HG03520 (cell line): ENCODE measurements around the gene LPCAT3.
"Not testable (repeated sequence)": the region's sequence is repeated elsewhere in the genome, so short reads cannot be mapped to it uniquely, and the experiment has no call there.

ENCODE experiments used
- ATAC-seq: cut with Tn5 transposase; IDR thresholded peaks from one replicate; pipeline ENCODE4 v1.9.1; 2021; ENCODE audit warnings: mild to moderate bottlenecking, moderate library complexity; ENCODE audit not compliant: unreplicated experiment

The LPCAT3 gene

DNA sequence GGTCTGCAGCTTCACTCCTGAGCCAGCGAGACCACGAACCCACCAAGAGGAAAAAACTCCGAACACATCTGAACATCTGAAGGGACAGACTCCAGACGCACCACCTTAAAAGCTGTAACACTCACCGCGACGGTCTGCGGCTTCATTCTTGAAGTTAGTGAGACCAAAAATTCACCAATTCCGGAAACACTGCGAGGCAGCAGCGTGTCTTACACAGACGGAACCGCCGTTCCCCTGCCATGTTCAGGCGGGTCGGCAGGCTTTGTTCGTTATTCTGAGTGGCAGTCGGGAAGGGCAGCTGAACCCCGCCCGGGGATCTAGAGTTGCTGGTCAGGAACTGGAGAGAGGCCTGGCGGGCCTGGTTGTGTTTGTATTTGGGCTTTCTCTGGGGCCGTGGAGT, 20.3 kb upstream of the LPCAT3 start:
- no peak for ATAC-seq

DNA sequence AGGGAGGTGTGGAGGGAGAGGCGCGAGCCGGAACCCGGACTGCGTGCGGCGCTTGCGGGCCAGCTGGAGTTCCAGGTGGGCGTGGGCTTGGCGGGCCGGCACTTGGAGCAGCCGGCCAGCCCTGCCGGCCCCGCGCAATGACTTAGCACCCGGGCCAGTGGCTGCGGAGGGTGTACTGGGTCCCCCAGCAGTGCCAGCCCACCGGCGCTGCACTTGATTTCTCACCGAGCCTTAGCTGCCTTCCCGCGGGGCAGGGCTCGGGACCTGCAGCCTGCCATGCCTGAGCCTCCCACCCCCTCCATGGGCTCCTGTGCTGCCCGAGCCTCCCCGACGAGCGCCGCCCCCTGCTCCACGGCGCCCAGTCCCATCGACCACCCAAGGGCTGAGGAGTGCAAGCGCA, 19.1 kb upstream of the LPCAT3 start:
- ATAC-seq = not testable (repeated sequence)

DNA sequence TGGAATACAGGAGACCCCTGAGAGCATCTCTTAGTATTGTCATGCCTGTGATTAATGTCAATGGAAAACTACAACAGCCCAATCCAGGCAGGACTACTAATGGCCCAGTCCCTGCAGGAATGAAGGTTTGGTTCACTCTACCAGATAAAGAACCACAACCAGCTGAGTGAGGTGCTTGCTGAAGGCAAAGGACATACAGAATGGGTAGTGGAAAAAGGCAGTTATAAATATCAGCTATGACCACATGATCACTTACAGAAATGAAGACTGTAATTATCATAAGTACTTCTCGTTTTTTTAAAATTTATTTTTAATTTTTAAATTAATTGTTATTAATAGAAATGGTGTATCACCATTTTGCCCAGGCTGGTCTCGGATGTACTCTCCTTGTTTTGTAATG, 17.2 kb upstream of the LPCAT3 start:
- ATAC-seq = no peak

DNA sequence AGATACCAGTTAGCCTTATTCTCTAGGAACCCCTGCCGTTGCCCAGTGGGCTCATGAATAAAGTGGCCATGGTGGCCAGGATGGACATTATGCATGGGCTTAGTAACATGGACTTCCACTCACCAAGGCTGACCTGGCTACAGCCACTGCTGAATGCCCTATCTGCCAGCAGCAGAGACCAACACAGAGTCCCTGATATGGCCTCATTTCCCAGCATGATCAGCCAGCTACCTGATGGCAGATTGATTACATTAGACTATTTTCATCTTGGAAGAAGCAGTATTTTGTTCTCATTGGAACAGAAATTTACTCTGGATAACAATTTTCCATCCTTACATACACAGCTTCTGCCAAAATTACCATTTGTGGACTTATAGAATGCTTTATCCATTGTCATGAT, 16.2 kb upstream of the LPCAT3 start:
- no peak for ATAC-seq

DNA sequence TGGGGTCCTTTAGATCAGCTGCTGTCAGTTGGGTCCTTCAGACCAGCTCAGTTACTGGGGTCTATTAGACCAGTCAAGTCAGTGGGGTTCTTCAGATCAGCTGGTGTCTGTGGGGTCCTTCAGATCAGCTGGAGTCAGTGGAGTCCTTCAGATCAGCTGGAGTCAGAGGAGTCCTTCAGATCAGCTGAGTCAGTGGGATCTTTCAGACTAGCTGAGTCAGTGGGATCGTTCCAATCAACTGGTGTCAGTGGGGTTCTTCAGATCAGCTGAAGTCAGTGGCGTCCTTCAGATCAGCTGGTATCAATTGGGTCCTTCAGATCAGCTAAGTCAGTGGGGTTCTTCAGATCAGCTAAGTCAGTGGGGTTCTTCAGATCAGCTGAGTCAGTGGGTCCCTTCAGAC, 14.7 kb upstream of the LPCAT3 start:
- ATAC-seq = no peak

DNA sequence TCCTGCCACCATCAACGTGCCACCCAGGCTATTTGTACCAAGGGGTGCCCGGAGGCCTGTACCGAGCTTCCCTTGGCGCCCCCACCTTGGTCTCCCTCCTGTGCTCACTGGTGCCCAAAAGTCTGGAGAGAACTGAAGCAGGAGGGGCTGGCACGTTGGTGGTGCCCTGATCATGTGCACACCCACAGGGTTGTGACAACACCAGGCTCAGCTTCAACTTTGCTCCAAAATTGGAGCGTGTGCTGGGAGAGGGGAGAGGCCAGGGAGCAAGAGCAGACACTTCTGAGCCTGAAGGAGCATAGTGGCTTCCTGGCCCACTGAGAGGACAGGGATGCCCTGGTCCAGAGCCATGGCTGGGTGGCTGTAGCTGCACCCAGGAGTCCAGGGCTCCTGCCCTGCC, 13.0 kb upstream of the LPCAT3 start:
- ATAC-seq = no peak

DNA sequence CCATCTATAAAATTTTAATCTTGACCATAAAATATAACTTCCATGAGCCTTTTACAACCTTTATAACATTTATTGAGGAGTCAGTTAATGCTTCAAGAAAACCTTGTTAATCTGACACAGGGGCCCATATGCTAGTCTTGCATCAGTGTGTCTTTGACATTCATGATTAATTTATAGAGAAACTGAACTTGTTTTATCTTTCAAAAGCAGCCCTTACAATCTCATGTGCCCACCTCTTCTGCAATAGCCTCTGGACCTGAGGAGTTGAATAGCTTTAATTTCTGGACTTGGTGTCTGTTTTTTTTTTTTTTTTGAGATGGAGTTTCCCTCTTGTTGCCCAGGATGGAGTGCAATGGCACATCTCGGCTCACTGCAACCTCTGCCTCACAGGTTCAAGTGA, 8.6 kb upstream of the LPCAT3 start:
- no peak for ATAC-seq

DNA sequence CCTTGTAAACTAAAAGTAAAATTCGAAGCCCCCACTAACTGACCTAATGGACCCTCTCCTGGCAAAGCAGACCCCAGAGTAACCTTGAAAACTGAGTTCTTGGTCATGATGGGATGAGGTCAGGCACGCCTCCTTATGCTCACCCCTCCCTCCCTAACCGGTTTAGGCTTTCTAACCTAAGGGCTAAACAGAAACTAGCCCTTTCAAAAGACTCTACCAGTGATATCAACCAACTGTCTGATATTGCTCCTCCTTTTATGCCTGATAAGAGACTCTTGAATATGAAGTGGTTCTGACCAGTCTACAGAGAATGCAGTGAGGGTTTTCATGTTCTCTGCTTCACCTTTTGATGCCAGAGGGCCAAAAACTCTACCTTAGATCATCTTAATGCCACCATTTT, 4.8 kb upstream of the LPCAT3 start:
- no peak for ATAC-seq

DNA sequence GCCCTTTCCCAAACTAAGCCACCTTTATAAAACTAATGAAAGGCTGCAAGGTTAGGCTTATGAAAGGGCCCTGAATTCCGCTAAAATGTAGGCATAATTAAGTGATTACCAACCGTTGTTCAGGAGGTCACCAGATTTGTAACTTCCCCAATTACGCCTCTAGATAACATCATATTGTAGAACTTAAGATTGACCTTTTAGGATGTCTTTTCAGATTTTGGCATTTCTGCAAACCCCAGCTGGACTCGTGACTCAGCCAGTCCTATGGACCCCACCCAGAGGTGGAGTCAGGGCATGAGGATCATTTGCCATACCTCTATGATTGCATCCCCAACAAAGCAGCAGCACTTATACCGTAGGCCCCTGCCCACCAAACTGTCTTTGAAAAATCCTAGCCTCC, 3.7 kb upstream of the LPCAT3 start:
- no peak for ATAC-seq

DNA sequence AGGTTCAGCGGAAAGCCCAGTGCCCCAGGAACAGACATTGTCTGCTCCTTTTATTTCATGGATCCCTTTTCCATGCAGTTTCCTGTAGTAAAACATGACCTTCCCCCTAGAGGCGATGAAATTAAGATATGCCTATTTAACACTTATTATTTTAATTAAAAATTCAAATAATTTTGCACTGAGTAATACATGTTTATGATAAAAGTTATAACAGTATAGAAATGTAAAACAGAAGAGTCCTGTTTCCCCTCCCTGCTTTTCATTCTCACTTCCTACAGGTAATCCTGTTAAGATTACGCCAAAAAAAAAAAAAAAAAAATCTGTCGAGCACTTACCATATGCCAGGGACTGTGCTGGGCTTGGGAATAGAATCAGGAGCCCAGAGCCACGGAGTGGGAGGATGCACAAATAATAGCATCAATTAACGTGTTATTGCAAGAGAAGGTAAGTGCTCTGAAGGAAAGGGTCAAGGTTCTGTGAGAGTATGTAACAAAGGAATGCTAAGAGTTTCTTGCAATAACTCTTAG, 830 bp upstream of the LPCAT3 start:
- no peak for ATAC-seq

DNA sequence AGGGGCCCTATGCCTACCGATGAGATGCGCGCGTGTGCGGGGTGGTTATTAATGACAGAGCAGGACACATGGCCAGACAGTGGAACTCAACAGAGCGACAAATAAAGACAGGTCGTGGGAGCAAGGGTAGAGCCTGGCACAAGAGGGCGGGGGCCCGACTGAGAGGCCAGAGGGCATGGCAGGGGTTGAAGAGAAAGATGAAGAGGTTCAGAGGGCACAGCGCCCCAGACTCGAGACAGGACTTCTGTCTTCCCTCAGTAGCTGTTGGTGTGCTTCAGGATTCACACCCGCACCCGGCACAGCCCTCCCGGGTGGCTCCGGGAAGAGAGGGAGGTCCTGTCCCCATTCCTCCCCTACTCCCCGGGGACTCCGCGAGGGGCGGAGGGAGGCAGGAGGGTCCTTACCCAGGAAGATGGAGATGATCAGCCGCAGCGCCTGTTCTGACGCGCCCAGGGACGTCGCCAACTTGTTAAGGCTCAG, 366 bp downstream of the LPCAT3 start:
- no peak for ATAC-seq

DNA sequence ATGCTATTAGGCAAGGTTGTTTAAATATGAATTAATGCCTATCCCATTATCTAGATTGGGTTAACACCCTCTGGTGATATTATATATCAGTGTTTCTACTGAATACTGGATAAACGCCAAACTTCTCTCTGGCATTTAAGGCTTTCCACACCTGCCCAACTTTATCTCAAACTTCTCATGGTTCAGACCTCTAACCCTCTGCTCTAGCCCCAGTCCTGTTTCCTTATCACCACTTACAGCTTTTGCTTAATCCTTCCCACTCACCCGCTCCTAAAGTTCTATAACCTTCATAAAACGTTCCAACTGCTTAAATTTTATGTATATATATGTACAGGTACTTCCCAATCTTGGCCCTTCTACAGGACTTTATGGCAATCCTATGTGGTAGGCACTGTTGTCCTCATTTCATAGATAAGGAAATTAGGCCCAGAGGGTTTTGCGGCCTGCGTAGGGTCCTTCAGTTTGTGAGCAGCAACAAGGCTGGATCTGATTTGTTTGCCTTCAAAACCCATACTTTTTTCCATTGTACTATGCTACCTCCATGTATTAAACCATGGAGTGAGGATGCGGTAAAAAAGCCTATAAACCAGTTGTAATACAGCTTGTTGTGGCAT, 1.2 kb downstream of the LPCAT3 start:
- no peak for ATAC-seq

DNA sequence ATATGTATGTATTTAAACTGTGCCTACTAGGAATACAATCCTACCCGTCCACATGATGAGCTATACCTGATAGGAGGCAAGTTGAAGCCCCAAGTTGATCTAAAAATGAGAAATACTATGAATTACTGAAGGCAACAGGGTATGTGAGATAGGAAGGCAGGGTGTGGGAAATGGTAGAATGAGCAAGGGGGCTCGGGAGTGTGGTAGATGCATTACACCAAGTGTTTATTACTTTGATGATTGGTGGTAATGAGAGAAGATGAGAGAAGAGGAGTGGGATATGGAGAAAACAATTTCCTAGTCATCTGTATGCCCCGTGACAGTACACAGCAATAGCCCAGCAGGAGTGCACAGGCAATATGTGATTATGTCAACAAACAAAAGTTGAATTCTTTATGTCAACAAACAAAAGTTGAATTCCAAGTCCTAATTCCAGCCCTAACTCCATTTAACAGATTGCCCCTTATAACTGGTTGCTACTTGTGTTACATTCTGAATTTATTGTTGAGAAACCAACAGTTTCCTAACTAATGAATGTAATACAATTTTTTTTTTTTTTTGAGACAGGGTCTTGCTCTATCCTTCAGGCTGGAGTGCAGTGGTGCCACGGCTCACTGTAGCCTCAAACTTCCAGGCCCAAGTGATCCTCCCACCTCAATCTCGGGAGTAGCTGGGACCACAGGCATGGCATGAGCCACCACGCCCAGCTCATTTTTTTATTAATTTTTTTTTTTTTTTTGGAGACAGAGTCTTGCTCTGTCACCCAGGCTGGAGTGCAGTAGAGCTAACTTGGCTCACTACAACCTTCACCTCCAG, 2.5 kb downstream of the LPCAT3 start:
- ATAC-seq = no peak

DNA sequence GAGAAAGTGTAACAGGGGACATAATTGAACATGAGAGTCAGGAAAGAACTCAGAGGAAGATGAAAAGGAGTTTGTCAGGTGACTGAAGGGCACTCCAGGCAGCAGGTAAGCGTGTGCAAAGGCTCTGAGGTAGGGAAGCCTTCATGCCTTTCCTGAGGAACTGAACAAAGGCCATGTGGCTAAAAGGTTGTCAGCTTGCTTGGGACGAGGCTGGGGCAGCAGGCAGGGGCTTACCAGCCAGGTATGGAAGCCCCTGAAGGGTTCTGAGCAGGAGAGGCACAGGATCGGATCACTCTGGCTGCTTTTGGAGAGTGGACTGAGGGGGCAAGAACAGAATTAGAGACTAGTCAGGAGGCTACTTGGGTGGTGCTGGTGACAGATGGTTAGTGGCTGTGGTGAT, 5.2 kb downstream of the LPCAT3 start:
- ATAC-seq = no peak

DNA sequence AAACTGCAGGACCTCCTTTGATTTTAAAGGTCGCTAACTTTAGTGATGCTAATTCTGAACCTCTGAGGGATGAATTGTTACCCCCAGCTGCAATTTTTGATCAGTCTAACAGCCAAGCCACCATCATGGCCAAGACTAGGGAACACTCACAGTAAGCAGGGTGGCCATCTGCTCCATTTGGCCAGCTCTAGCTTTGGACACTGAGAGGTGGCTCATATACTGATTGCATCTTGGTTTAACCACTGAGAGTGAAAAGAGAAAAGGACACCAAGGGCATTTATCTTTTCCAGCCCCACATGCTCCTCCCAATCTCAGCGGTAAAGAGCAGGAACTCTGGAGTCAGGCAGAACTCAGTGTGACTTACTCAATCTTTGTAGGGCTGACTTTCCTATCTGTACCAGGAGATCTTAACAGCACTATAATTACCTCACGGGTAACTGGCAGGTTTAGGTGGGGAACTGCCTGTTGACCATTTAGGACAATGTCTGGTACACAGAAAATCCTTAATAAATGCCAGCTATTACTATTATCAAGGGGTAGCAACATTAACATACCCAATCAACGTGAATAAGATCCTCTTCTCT, 6.2 kb downstream of the LPCAT3 start:
- ATAC-seq = no peak

DNA sequence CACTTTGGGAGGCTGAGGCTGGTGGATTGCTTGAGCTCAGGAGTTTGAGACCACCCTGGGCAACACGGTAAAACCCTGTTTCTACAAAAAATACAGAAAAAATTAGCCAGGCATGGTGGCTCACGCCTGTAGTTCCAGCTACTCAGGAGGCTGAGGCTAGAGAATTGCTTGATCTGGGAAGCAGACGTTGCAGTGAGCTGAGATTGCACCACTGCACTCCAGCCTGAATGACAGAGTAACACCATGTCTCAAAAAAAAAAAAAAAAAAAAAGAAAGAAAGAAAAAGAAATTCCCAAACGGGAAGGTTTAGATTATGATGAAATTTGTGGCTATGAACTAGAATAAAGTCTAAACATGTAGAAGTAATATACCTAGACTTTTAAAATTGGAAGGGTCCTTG, 6.9 kb downstream of the LPCAT3 start:
- ATAC-seq = not testable (repeated sequence)

DNA sequence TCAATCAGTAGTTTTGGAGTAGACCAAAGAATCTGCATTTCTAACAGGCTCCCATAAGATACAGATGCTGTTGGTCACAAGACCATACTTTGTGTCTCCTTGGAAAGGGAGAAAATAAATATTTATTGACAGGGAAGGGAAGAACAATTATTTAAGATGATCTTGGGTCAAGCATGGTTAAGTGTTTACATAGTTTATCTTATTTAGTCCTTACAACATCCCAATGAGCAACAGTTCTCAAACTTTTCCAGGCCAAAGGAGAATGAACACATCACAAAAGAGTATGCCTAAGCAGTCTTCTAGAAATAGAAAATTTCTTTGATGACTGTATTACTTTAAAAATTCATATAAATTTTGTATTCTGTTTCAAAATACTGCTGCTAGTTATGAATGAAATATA, 8.8 kb downstream of the LPCAT3 start:
- no peak for ATAC-seq

DNA sequence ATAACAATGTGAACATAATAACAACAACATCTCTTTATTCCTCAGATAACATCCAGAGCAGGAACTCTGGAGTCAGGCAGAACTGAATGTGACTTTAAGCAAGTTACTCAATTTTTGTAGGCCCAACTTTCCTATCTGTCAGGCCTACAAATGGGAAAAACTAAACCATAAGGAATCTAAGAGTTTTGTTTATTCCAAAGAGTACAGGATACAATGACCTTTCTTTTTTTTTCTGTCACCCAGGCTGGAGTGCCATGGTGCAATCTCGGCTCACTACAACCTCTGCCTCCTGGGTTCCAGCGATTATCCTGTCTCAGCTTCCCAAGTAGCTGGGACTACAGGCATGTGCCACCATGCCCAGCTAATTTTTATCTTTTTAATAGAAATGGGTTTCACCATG, 9.4 kb downstream of the LPCAT3 start:
- no peak for ATAC-seq

DNA sequence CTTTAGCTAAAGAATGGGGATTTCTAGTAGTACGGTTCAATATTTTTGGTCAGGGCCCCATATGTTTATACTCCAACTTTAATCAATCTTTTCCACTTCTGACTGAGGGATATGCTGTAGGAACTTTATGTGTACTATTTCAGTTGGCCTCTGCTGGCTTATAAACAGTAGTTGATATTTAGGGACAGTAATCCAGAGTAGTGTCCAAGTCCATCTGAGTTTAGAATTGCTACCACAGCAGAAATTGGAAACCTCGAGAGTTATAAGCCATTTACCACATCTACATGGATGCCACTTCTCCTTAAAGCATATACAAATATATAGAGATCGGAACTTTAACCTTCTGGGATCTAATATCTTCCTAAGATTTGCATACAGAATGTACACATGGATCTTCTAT, 11.6 kb downstream of the LPCAT3 start:
- ATAC-seq = no peak

DNA sequence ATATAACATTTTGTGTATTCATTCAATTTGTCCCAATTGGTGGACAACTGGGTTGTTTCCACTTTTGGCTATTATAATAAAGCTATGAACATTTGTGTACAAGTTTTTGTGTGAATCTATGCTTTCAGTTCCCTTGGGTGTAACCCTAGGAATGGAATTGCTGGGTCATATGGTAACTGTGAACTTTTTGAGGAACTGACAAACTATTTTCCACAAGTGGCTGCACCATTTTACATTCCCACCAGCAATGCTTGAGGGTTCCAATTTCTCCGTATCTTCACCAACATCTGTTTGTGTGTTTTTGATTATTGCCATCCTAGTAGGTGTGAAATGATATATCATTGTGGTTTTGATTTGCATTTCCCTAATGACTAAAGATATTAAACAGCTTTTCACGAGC, 13.0 kb downstream of the LPCAT3 start:
- ATAC-seq = no peak

DNA sequence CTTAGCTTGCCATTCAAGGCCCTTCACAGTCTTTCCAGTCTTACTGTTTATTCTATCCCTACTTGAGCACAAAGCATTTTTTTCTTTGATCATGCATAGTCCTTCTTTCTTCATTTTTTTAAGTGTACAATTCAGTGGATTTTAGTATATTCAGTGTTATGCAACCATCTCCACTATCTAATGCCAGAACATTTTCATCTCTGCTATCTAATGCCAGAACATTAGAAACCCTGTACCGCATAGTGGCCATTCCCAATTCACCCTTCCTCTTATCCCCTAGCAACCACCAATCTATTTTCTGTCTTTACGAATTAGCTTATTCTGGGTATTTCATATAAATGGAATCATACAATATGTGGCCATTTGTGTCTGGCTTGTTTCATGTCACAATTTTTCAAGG, 13.4 kb downstream of the LPCAT3 start:
- no peak for ATAC-seq

DNA sequence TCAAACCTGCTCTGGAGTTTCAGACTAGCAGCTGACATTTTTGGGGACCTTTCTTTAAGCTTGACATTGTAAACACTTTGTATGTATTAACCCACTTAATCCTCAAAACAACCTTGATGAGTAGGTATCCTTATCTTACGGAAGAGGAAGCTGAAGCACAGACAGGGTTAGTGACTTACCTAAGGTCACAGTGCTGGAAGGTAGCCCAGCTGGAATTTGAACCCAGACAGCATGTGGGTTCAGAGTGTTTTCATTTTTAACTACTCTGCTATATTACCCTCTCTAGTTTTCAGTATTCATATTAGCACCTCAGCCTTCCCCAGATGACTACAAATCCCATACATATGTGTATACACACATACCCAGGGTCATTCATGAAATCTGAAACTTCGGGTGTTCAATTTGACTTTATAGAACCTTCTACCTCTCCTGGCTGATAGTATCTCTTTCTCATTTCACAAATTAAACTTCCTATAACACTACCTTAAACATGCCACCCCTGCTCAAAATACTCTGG, 13.9 kb downstream of the LPCAT3 start:
- no peak for ATAC-seq
